Pancreas (tissue), 10 donors: ENCODE data around the gene MT1F. TPM values are rescaled to one million over a fixed set of nuclear protein-coding genes. Genes with fewer than 3 reads are reported as not detected.

ENCODE experiments used
- ATAC-seq, 4 donors: fragments of 200-7000 bp; cut with Tn5 transposase; one replicate each; pipeline versions ENCODE4 v1.8.0 to v1.9.1; 2020; ENCODE audit warnings: mild to moderate bottlenecking in 4 of 4, moderate library complexity in 4 of 4
- DNase-seq, 6 donors: peaks; one replicate each; pipeline ENCODE4 v3.0.0-alpha.2; 2020
- FAIRE-seq: peaks from 2 replicates; lab custom pipeline; 2012; peaks lifted over from hg19 to GRCh38; lab: Jason Lieb, UNC
- H3K27ac ChIP-seq, 4 donors: fragments of 200-600 bp; sonication (generic); 1 replicate in 3 of 4; 2 replicates in 1 of 4; pipeline versions ENCODE4 v1.5.0 to v1.8.0; 2020
- H3K27me3 ChIP-seq, 4 donors: fragments of 200-600 bp; one replicate each; pipeline ENCODE4 v1.8.0; 2021
- H3K36me3 ChIP-seq, 3 donors: fragments of 200-600 bp; sonication (generic) in 1 of 3; one replicate each; pipeline versions ENCODE4 v1.5.0 to v1.8.0; 2020 to 2021
- H3K4me1 ChIP-seq, 3 donors: fragments of 200-600 bp; one replicate each; pipeline ENCODE4 v1.8.0; 2021
- H3K4me3 ChIP-seq, 4 donors: fragments of 200-600 bp; sonication (generic) in 2 of 4; one replicate each; pipeline versions ENCODE4 v1.5.0 to v1.8.0; 2020 to 2021
- H3K9me3 ChIP-seq, 4 donors: fragments of 200-600 bp; one replicate each; pipeline ENCODE4 v1.8.0; 2021
- WGBS, 2 donors: extraction: QIAGEN DNeasy Blood & Tissue Kit; methylation state at CpG; one replicate each; pipeline ENCODE4 v1.1.7; 2013; 5-methylcytosine and 5-hydroxymethylcytosine counted together
- intact Hi-C, 3 donors: fragments of 100-400 bp; cut with DNase I; formaldehyde crosslinking; loops; one replicate each; pipeline versions ENCODE4 v1.11.1 to v1.14.2; 2022
- polyA plus RNA-seq, 2 donors: library from polyadenylated mRNA; stranded (reverse); fragments of 200-250 nt; gene quantifications; one replicate each; pipeline ENCODE4 v1.2.3, GENCODE V29; 2013
- total RNA-seq, 6 donors: library from RNA; stranded (reverse); fragmentation: NEBNext Ultra II Directional in 4 of 6; extraction: Animal tissue kit (Norgen Biotek cat#: 25700) in 4 of 6; gene quantifications; one replicate each; pipeline versions ENCODE4 v1.2.1 to v1.2.4, GENCODE V29; 2021 to 2023
- TF ChIP-seq, protein P1 (sequence below), 4 donors: fragments of 200-600 bp; sonication (generic) in 3 of 4; IDR thresholded peaks; one replicate each; pipeline versions ENCODE4 v1.5.0 to v1.8.0; 2021; ENCODE audit warnings: antibody characterized with exemption in 4 of 4
- donor health status: healthy with polysubstance abuse.
- donor health status: DM: no; HTN: no; CAD: no; lungs with moderate emphysema.
- donor health status: DM: no; HTN: no; CAD: no.
- donor health status: control.
- donor health status: control.
- donor health status: Bipolar disorder and iron deficiency.
- donor health status: DM: yes; HTN: yes; CAD: no.
- donor health status: DM: no; HTN: no; CAD: no.
- donor health status: DM: no; HTN: no; CAD: no.
- donor health status: DM: yes; HTN: yes; CAD: no.

The MT1F gene
- total and polyA plus RNA-seq, 8 donors = 29.1 to 201 (median 48.3) TPM

DNA sequence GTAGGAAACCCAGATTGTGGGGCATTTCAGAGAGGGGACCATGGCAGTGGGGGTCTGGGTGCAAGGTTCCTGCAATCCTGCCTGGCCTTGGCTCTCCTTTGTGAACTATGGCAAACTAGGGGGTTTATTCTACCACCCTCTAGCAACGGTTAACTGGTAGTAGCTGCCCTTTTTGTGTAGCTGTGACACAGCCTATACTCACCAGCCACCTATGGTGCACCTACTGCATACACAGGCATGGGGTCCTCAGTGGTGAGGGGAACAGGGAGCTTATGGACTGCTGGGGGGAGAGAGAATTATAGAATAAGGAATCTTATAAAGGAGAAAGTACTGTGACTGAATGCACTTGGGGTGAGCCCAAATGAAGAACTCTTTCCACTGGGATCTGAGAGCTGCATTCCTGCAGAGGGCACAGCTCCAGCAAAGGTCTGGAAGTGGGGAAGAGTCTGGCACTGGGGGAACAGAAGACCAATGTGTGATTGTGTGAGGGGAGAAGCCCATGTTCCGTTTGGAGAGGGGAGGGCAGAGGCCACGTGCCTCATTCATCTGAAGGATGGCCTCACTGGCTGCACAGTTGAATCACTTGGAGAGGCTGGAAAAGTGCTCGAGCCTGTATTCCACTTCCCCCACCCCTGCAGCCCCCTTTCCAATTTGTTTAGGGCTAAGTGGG is 26.6 kb downstream of the MT1F start:
- H3K27me3 ChIP-seq = no peaks in the 10 kb centered on the region
- peaks cover 0 to 12% (median 2%) of the 10 kb centered on the region in 3 donors for H3K4me1 ChIP-seq
- no peaks in the 10 kb centered on the region for H3K9me3 ChIP-seq
- H3K27ac ChIP-seq = peak overlapping the region; percentile 20 to 72 (median 54)
- H3K36me3 ChIP-seq = no peaks in the 10 kb centered on the region
- ATAC-seq (peak in 1 of 4 donors; percentile 5), DNase-seq (peak in 1 of 6 donors; percentile 45), FAIRE-seq (no peak)
- 21 to 32% methylated on average over 4 of the region's 4 CpGs for WGBS, 2 donors
- H3K4me3 ChIP-seq = peak overlapping the region in 2 of 4 donors; percentile 66 to 74
- intact Hi-C loops = no loop called here
- TF ChIP-seq, protein P1, sequence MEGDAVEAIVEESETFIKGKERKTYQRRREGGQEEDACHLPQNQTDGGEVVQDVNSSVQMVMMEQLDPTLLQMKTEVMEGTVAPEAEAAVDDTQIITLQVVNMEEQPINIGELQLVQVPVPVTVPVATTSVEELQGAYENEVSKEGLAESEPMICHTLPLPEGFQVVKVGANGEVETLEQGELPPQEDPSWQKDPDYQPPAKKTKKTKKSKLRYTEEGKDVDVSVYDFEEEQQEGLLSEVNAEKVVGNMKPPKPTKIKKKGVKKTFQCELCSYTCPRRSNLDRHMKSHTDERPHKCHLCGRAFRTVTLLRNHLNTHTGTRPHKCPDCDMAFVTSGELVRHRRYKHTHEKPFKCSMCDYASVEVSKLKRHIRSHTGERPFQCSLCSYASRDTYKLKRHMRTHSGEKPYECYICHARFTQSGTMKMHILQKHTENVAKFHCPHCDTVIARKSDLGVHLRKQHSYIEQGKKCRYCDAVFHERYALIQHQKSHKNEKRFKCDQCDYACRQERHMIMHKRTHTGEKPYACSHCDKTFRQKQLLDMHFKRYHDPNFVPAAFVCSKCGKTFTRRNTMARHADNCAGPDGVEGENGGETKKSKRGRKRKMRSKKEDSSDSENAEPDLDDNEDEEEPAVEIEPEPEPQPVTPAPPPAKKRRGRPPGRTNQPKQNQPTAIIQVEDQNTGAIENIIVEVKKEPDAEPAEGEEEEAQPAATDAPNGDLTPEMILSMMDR (IDR thresholded peaks at IDR 0.05) = no peak

DNA sequence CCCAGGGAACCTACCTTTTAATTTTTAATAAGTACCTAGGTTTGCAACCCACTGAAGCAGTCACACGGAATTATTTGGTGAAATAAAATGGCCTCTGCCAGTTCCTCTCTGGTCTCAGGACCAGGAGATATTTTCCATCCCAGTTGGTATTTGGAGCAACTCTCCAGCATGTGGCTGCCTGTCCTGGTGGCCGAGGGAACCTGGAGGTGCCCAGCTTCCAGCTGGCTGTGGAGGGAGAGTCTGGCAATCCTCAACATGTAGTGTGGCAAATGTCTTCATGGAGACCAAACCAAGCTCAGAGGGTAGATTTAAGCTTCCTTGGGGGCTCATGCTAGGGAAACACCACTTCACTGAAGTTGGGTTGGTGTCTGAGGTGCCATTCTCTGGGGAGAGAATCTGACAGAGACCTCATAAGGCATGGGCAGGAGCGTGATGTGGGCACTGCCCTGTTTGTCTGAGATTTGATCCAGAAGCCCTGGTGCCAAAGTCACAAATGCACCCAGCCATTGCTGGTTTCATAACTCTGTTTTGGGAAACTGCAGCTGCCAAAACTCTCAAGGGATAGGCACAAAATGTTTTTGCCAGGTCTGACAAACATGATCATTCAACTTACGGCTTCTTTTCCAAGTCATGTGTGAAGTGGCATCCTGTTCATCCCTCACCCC is 27.3 kb downstream of the MT1F start:
- no peaks in the 10 kb centered on the region for H3K9me3 ChIP-seq
- FAIRE-seq = no peak
- intact Hi-C loops = no loop called here
- TF ChIP-seq, protein P1 (IDR thresholded peaks at IDR 0.05) = no peak
- no peaks in the 10 kb centered on the region for H3K36me3 ChIP-seq
- peak overlapping the region in 1 of 4 donors; percentile 74 for H3K4me3 ChIP-seq
- peak in 3 of 6 donors; percentile 37 to 71 (median 69) for DNase-seq
- WGBS, 2 donors = 32 to 42% methylated on average over 4 of the region's 4 CpGs
- H3K4me1 ChIP-seq = peaks cover 0 to 15% (median 3%) of the 10 kb centered on the region in 3 donors
- peak overlapping the region; percentile 20 to 72 (median 54) for H3K27ac ChIP-seq
- ATAC-seq = peak in 3 of 4 donors; percentile 6 to 38 (median 25)
- H3K27me3 ChIP-seq = no peaks in the 10 kb centered on the region

DNA sequence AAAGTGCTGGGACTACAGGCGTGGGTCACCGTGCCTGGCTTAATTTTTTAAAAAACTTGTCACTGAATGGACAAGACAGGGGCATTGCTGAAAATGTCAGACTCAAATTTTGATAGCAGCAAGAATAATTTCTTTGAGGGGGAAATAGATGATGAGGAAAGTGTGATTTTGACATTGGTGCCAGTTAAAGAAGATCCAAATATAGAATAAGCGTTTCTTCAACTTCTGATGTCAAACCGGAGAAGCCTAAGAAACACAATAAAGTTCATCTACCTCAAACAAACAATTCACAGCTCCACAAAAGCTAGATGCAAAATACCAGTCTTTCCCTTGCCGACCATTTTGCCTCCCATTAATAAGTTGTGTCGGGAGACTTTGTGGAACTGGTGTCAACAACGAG is 29.0 kb downstream of the MT1F start:
- no peak overlapping the region for H3K27ac ChIP-seq
- H3K27me3 ChIP-seq = no peaks in the 10 kb centered on the region
- H3K4me3 ChIP-seq = no peak overlapping the region
- WGBS, 2 donors = 96 to 97% methylated on average over 7 of the region's 7 CpGs
- H3K9me3 ChIP-seq = no peaks in the 10 kb centered on the region
- H3K4me1 ChIP-seq = peaks cover 0 to 9% (median 3%) of the 10 kb centered on the region in 3 donors
- no peak for DNase-seq
- no peak for ATAC-seq
- H3K36me3 ChIP-seq = no peaks in the 10 kb centered on the region
- intact Hi-C loops = no loop called here
- no peak for FAIRE-seq
- TF ChIP-seq, protein P1 (IDR thresholded peaks at IDR 0.05) = no peak

DNA sequence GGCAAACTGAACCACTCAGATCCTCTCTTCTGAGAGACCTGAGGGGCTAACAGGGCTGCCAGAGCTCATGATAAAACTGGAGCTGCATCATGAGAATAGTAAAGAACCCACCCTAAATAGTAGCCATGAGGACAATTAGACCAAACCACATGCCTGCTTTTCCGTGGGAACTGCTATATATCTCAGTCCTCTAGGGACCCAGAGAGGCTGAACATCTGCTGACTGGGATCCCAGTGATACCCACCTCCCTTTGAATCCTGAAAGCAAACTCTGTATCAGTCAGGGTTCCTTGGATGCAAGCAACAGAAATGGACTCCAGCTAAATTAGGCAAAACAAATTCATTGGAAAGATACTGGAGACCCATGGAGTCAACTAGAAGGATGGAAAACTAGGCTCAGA is 31.0 kb downstream of the MT1F start:
- ATAC-seq = no peak
- Histone ChIP-seq H3K4me3 (no peak overlapping the region), H3K4me1 (peaks cover 0 to 14% (median 3%) of the 10 kb centered on the region in 3 donors), H3K27ac (peak overlapping the region in 1 of 4 donors; percentile 20), H3K9me3 (no peaks in the 10 kb centered on the region), H3K27me3 (no peaks in the 10 kb centered on the region), H3K36me3 (no peaks in the 10 kb centered on the region)
- DNase-seq = no peak
- intact Hi-C loops = no loop called here
- FAIRE-seq = no peak
- 33 to 42% methylated on average over 1 of the region's 1 CpG for WGBS, 2 donors
- TF ChIP-seq, protein P1 (IDR thresholded peaks at IDR 0.05) = no peak
